Activated T-helper 1 cell treated with Interleukin-2 at 50 U/mL for 16 hours (primary cell): ENCODE data around the gene CRYBG3.
"Not testable (repeated sequence)": the region's sequence is repeated elsewhere in the genome, so short reads cannot be mapped to it uniquely, and the experiment has no call there.

Experiments
- DNase-seq: peaks from one replicate; pipeline ENCODE4 v3.0.0-alpha.2; 2020; ENCODE audit warnings: low read depth

Gene CRYBG3

GRCh38 chr3:97899331-97899730, 77.5 kb downstream of the CRYBG3 start:
- DNase-seq, result no peak

GRCh38 chr3:97901313-97902248, 79.8 kb downstream of the CRYBG3 start:
- DNase-seq, result no peak

DNA sequence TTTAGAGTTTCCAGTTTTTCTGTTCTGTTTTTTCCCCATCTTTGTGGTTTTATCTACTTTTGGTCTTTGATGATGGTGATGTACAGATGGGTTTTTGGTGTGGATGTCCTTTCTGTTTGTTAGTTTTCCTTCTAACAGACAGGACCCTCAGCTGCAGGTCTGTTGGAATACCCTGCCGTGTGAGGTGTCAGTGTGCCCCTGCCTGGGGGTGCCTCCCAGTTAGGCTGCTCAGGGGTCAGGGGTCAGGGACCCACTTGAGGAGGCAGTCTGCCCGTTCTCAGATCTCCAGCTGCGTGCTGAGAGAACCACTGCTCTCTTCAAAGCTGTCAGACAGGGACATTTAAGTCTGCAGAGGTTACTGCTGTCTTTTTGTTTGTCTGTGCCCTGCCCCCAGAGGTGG, 88.0 kb downstream of the CRYBG3 start:
- DNase-seq, result not testable (repeated sequence)

- DNase-seq, result peak; percentile 25
Observed at GRCh38 chr3:97910236-97910831, 88.5 kb downstream of the CRYBG3 start.

GRCh38 chr3:97910931-97911351, 89.1 kb downstream of the CRYBG3 start:
- no peak for DNase-seq

DNA sequence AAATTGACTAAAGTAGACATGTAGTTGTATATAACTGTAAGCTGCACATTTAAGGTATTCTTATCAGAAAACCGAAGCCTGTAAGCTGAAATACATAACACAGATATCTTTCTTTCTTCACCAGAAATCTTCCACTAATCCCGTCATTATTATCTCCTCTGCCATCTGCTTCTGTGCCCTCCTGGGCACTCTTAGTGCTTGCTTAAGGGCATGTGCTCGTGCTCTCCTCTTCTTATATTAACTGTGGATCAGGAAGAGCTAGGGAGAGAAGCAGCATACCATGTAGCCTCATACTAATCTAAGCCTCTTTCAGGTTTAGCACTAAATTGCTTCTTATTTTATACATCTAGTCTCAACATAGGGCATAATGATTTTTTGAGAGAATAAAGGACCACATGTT, 89.6 kb downstream of the CRYBG3 start:
- DNase-seq, result no peak

DNA sequence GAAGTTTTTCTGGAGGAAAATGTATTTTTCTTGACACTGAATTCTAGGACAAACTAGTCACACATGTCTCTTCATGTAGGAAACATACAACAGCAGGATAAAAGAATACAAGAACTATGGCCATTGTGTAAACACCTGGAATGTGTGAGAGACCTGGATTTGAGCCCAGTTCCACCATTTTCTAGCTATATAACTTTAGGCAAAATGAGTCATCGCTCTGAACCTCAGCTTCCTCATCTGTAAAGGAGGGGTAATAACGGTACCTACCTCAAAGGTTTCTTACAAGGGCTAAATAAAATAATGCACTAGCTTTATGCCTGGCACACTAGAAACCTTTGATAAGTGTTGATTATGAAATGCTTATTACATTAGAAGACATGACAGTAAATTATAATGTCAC, 92.6 kb downstream of the CRYBG3 start:
- DNase-seq, result no peak

DNA sequence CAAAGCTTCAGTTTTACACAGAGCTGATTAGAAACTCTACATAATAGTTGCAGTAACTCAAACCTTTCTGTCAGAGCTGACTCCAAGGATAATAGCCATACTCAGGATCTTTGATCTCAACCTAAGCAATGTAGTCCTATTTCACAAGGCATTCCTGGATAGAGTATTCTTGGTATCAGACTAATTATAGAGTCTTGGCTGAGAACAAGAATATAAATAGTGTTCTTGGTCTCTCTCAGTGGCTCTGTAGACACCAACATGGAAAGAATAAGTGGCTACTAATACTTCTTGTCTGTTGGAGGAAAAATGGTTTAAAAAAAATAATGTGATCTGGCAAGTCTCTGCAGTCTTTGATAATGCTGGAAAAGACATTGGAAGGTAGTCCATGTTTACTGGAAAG, 94.8 kb downstream of the CRYBG3 start:
- no peak for DNase-seq

DNA sequence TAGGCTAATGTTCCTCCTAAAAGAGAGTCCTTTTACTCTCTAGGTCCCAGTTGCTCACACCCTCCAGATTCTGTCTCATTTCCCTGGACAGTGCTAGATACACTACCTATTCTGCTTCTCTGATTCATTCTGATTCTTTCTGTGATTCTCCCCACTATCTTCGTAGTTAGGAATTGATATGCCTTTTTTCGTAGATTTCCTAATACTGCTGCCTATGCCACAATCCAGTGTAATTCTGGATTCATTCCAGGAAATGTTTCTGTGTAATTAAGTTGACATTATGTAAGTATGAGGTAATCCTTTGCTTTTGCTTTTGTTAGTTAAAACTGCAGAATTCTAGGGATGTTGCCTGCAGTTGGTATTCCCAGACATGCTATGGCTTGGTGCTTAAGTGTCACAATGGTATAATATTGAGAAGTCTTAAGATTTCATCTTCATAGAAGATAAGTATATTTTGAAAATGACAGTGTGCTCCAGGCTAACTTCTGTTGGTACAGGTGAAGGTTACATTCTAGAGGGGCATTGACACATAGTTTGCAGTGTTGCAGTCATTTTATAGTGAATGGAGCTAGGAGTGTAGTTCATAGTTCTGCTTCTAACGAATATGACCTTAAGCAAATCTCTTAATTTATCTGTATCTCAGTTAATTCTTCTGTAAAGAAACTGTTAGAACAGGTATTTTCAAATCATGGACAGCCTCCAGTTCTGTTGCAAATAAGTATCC, 96.2 kb downstream of the CRYBG3 start:
- no peak for DNase-seq

- no peak for DNase-seq
Observed at GRCh38 chr3:97927704-97928103, 105.9 kb downstream of the CRYBG3 start.

DNA sequence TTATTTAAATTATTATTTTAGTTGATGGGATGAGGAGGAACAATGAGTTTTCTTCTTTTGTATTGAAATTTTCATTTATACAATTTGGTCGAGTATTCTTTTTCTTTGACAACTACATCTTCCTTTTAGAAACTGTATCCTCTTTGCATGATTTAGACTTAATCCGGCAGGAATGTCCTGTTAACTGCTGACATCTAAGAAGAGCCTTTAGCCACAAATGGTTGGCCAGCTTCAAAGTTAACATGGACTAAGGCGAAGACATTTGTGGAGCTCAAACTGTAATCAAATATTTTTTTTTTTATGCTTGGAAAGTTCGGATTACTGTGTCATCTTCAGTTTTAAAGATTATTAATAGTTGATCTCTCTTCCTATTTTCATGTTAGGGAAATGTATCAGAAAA, 107.2 kb downstream of the CRYBG3 start:
- no peak for DNase-seq

GRCh38 chr3:97930018-97930417, 108.2 kb downstream of the CRYBG3 start:
- DNase-seq, result no peak

GRCh38 chr3:97931218-97931617, 109.4 kb downstream of the CRYBG3 start:
- DNase-seq, result no peak

DNA sequence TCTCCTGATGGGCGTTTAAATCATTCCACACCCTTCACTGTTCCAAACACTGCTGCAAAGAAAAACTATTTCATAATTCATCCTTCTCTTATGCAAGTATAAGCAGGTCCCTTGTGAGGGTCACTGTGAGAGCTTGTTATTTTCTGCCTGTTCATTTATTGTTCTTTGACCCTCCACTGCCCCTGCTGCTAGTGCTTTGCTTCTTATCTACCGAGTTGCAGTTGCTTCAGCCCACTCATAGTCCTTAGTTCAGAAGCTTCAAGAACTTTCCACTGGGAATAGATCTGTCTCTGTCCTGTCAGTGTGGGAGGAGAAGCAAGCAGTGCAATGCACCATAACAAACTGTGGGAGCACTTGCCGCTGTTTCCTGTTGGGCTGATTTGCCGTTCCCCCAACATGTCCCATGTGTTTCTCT, 110.6 kb downstream of the CRYBG3 start:
- no peak for DNase-seq

GRCh38 chr3:97934980-97935695, 113.3 kb downstream of the CRYBG3 start:
- DNase-seq, result no peak

DNA sequence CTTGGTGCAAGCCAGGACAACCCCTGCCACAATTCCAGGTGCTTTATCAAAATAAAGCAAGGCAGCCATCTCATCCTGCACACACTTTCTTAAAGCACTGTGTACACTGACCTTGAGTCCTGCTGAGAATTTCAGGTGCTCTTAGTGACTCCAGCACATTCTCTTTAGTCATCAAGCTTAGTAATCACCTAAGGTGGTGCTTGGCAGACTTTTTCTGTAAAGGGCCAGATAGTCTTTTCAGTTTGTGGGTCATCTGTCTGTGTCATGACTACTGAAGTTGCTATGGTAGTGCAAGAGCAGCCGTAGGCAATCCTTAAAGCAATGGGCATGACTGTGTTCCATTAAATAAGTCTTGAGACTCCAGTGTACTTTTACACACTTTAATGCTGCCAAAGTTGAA, 114.0 kb downstream of the CRYBG3 start:
- no peak for DNase-seq

GRCh38 chr3:97937205-97937604, 115.4 kb downstream of the CRYBG3 start:
- no peak for DNase-seq

DNA sequence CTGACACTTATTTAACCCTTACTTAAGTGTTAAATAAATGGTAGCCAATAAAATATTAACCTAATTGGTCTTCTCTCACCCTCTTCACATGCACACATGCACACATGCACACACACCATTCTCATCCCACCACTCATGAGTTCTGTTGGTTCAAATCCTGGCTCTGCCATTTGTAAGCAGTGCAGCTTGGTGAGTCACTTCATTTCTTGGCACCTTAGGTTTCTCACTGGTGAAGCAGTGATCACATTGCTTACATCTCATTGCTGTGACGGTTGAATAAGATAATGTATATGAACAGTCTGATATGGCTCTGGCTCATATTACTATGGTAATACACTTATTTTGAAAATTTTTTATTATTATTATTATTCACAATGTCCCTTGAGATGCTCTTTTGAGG, 116.6 kb downstream of the CRYBG3 start:
- no peak for DNase-seq

- DNase-seq, result no peak
Observed at GRCh38 chr3:97939401-97939800, 117.6 kb downstream of the CRYBG3 start.

DNA sequence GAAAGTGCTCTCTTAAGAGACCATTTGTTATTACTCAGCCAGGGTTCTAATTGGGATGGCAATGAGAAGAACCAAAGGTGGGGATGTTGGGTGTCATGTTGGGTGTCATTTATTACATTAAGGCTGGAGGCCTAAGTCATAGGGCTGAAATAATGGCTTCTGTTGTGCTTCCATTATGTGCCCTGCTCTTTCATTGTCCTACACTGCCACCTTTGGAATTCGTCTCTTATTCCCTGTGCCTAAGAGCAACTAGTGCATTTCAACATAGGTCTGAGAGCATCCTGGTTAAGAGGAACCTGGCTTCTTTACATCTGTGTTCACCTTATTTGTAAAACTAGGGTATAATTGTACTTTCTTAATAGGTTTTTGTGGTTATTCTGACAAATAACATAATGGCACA, 118.2 kb downstream of the CRYBG3 start:
- no peak for DNase-seq

GRCh38 chr3:97942801-97943546, 121.2 kb downstream of the CRYBG3 start:
- no peak for DNase-seq
